ENCODE data around the gene ENTREP3.
"Not testable (repeated sequence)": the region's sequence is repeated elsewhere in the genome, so short reads cannot be mapped to it uniquely, and the experiment has no call there.

ENTREP3 gene

DNA sequence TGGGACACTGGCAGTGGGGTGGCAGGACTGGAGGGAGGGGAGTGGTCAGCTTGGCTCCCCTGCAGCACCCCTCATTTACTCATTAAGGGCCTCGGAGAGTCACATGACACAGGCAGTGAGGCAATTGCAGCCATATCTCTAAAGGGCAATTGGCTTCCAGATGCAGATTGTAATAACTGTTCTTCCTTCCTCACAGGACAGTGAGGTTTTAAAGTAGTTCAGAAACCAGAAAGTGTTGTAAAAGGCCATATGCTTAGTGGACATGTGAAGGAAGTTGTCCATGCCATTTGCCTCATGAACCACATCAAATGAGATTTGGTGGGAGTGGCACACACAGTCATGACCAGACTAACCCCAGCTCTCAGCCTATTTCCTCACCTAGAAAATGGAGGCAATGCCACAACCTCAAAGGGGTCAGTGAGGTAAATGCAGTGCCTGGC, 35.7 kb downstream of the ENTREP3 start:
- DNase-seq: no peak

DNA sequence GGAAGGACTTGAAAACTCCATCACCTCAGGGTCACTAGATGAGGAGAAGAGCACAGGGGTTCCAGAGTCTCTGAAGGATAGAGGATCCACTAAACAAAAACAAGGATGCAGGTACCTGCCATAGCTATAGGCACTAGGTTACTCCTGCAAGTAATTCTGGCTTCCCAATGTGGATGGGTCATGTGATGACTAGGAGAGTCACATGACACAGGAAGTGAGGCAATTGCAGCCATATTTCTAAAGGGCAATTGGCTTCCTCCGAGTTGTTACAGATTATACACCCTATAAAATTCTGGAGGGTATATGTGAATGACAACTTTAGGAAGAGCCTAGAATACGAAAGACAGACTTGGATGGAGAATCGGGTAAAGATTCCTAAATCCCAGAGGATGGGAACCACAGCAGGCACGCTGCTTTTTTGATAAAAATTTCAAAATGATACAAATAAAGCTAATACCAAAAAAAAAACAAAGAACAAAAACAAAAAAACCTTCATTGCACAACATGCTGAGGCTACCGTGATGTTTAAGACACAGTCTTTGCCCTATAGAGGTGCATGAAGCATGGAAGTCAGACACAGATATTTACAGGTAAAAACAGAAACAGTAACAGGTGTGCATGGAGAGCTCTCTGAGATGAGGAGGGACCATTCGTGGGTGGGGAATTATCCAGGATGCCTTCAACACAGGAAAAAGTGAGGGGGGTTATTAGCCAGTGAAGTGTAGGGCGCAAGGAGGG, 36.3 kb downstream of the ENTREP3 start:
- peak; percentile 62 for DNase-seq

DNA sequence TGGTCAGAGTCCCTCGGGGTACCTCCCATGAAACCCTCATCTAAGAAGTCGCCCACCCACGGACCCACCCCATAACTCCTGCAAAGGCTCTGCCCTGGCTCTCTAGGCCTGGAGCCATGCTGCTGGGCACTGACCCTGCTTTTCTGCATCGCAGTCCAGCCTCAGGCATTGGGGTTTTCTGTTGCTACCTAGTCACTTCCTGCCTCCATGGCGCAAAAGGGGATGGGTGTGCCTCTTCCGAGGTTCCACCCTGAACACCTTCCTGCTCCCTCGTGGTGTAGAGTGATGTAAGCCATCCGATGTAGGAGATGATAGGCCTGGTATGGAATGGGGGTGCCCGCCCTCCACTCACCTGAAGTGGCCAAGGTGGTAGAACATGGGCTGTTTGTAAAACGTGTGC, 40.6 kb downstream of the ENTREP3 start:
- DNase-seq: not testable (repeated sequence)

DNA sequence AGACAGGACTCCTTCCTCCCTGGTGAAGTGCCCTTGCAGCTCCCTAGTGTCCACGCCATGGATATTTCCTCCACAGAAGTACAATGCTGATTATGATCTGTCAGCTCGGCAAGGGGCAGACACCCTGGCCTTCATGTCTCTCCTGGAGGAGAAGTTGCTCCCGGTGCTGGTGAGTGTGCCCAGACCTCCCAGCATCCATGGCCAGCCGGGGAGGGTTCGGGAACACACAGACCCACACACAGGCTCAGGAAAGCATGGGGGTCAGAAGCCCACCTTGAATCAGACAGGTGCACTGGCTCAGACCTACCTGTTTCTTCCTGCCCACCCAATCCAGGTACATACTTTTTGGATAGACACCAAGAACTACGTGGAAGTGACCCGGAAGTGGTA, 43.2 kb downstream of the ENTREP3 start:
- not testable (repeated sequence) for DNase-seq

DNA sequence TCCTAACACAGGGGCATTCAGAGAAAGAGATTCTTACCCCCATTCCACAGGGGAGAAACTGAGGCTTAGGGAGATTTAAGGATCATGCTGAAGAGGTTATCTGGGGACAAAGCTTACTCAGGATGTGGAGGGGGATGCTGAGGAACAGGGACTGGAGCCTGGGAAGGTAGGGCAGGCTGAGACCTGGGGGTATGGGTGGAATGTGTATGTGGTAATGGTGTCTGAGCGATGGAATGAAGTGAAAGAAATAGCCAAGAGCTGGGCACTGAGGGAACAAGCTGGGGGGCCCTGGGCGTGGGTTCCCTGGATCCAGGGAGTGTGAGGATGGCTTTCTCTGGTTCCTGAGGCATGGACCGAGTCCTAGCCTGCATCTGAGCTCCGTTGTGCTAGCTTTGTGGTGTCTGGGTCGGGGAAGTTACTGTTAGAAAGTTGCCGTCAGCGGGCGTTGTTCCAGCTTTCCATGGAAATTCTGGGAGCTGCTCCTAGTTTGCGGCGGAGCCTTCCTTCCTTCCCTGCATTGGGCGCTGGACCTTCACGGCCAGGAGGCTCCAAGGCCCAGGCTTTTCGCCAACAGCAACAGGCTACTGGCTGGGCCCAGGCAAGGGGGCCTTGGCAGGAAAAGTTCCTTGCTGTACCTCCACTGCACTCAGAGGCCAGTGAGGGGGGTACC, 43.8 kb downstream of the ENTREP3 start:
- not testable (repeated sequence) for DNase-seq

DNA sequence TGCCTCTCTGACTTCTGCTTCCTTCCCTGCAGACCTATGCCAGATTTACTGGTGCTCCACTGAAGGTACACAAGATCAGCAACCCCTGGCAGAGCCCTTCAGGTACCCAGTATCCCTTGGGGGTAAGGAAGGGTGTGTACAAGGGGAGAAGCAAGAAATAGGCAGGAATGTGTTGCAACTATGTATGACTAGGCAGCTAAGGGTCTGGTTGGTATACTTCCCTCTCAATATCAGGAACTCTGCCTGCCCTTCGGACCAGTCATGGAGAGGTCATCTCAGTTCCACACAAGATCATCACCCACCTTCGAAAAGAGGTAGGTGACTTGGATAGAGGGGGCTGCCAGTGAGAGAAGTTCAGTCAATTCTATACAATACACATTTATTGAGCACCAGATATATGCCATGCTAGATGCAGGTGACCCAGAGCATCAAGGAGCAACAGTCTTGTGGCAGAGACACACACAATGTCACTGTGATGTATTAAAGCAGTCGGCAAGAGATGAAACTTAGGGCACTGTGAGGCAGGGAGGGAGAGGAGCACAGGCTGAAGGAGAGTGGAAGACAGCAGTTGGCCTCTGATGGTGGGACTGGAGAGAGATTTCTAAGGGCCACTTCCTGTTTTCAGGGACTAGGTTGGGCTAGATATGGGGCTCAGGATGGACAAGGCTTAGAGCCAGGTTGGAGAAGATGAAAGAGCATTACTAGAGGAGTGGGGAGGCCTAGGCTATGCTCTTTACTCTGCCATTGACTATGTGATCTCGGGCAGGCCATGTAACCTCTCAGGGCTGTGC, 44.8 kb downstream of the ENTREP3 start:
- no peak for DNase-seq

DNA sequence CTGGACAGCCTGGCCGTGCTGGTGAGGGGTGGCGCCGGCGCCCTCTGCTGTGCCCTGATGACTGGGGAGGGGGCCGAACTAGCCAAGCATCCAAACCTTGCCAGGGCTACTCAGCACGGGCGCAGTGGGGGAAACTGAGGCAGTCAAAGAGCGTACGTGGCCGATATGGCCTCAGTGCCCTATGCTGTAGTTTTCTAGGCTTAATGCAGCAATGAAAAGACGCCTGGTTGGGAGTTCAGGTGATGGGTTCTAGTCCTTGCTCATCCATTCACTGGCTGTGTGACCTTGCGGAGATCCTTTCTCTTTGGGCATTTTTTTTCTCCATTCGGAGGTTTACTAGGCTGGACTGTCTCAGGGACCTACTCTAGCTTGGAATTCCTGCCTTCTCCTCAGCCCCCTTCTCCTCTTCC, 46.0 kb downstream of the ENTREP3 start:
- DNase-seq: no peak

DNA sequence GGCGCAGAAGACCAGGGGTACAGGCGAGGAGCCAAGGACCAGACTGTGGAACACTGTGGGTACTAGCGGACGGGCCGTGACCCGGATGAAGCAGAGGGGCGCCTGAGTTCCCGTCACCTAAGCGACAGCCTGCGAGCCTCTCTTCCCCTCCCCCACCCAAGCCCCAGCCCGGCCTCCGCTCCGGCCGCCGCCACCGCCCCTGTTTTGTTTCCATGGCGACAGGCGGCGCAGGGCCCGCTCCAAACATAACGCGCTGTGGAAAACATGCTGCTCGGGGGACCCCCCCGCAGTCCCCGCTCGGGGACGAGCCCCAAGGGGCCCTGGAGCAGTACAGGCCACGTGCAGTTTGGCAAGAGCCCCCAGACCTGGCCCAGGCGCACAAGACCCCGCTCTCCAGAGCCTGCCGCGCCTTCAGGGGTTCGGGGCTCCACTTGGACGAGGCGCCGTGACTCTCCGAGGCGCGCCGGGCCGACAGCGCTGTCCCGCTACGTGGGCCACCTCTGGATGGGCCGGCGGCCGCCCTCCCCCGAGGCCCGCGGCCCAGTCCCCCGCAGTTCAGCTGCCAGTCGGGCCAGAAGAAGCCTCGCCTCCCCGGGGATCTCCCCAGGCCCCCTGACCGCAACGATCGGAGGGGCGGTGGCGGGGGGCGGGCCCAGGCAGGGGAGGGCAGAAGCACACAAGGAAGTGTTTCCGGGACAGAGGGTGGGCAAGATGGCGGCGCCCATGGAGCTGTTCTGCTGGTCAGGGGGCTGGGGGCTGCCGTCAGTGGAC, 46.6 kb downstream of the ENTREP3 start, which contains the start of gene MTX1:
MTX1 (plus strand) TSS at position 155 of the 771 bp plus-strand sequence; CDS start at position 265, 110 bp downstream.
- DNase-seq: peak; percentile 73

DNA sequence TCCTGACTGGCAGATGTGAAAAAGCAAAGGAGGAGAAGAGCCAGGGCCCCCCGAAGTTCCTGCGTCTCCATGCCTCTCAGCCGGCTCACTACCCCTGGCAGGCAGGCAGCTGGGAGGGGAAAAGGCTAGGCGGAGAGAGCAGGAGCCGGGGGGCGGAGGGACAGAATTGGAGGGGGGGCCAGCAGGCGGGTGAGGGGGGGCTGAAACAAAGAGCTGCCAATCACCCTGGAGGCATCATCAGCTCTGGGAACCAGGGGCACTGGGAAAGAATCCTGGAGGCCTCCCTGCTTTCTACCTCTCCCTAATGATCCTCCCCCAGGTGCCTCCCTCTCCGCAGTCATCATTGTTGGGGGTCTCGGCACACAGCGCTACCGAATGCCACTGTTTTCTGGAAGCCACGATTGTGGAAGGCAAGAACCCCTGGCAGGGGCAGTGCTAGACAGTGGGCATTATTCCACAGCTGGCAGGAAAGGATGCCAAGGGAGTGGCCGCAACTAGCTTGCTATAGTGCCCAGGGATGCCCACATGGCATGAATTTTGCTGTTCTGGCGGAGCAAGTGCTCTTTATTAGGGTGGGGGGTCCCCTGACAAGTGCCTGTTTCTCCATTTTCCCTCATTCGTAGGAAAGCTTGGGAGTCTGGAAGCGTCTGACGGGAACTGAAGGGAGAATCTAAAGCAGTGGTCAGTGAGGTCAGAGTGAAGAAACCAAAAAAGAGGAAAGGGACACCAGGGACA, 47.3 kb downstream of the ENTREP3 start, which contains the start of gene THBS3:
THBS3 (minus strand) TSS at position 92 of the 735 bp plus-strand sequence; CDS start at position 71, 21 bp downstream.
- no peak for DNase-seq

DNA sequence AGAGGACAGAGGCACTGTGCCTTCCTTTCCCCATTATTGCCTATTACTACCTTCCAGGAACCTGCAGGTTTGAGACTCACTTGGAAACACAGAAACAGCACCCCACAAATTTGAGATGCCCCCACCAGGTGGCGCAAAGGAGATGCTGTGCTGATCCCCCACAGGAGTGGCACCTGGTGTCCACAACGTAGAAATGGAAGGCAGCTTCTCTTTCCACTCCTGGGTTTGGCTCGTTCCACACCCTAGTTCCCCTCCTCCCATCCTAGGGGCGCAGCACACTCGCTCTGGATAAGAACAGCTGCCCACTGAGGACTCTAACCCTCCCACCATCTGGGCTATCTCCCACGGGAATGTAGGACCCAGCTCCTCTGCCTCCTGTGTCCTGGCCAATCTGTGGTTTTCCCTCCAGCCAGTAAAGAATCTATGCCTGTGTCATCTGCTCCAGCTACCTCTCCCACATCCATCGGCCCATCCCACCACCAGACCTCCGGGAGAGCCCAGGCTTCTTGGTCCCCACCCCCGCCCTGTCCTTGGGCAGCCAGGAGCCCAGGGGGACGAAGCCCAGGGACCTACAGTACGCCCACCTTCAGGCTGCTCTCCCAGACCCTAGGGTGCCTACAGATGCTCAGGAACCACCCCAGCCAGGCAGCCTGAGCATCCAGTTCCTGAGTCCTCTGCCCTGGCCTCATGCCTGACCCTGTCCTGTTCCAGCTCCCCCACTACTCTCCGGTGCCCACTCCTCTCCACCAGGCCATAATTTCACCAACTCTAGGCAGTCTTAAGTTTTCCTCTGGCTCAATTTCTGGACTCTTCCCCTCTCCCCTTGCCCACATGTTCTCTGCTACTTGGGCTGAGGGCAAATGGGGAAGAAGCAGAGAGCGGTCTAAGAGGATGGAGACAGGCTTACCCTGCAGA, 48.1 kb downstream of the ENTREP3 start:
- DNase-seq: peak; percentile 69

DNA sequence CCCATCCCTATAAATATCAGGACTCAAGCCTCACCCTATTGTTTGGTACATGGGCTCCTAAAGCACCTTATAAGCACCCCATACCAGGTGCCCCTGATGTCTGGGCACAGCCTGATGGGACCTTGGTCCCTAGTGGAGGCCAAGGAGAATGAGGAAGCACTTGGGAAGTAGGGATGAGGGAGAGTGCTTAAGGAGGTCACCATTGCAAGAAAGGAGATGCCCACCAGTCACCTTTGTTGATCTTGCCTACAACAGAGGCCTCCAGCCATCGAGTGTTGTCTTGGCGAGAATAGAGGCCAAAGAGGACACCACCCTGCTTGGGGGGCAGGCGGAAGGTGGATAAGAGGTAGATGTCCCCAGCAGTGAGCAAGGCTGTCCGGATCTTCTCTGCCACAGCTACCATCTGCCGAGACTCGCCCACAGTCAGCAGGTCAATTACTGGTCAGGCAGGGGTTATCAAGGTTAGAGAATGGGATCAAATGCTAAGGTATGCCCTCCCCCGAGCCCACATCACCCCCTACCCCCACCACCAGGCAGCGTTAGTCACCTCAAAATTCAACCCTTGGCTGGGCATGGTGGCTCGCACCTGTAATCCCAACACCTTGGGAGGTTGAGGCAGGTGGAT, 49.2 kb downstream of the ENTREP3 start:
- DNase-seq: no peak

DNA sequence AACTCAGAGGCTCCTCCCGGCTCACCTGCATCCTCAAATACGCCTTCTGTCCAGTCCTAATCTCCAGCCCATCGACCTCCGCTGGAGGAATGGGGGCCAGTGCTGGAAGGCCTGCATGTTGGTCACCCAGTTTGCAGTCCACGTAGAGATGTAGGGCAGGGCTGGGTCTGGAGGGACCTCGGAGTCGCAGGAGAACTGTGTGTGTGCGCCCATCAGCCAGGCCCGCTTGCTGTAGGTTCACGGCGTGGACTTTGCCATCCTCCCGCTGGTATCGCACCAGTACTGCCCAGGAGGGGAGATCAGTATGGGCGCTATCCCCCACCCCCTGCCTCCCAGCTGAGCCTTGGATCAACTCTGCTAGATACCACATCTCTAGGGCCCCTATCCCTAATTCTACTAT, 50.2 kb downstream of the ENTREP3 start:
- DNase-seq: no peak

DNA sequence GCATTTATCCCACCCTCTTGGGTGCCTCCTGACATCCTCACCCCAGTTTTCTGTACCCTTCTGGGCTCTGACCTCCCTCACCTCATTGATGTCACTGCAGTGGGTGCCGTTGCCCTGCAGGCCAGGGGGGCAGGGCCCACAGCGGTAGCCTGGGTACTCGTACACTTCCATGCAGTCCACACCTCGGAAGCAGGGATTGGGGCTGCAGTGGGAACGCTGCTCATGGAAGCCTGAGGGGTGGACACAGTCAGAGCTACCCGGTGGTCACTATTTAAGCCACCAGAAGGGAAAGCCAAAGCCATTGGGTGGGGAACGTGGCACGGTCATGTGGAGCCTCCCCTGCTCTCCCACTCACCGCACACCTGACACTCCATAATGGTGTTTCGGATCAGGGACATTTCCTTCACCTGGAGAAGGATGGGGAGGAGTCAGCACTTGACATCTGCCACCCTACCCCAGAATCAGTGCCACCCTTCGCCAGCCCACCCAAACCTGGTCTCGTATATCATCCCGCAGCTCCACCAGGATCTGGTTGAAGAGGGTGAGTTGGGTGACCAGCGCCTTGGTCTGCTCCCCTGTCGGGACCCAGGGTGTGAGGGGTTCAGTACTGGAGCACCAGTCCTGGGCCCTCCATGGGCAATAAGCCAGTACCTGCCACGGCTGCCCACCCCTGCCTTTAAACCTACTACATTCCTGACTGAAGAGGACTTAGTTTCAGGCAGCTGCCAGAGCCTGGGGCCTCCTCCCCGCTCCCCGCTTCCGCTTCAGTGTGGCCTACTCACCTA, 52.4 kb downstream of the ENTREP3 start:
- DNase-seq: no peak

DNA sequence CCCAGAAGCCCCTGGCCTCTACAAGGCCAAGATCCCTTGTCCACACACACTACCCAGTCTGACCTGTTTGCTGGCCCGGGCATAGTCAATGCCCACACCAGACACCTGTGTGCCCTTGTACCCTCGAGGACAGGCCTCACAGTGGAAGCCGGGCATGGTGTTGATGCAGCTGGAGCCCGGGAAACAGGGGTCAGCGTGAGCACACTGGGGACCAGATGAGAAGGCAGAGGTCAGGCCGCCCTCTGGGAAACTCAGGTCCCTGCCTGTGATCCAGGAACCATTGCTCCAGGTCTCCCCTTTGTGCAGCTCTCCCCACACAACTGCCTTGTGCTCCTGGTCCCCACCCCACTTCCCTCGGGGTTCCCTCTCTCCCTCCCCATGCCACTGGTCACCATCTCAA, 53.1 kb downstream of the ENTREP3 start:
- DNase-seq: no peak

DNA sequence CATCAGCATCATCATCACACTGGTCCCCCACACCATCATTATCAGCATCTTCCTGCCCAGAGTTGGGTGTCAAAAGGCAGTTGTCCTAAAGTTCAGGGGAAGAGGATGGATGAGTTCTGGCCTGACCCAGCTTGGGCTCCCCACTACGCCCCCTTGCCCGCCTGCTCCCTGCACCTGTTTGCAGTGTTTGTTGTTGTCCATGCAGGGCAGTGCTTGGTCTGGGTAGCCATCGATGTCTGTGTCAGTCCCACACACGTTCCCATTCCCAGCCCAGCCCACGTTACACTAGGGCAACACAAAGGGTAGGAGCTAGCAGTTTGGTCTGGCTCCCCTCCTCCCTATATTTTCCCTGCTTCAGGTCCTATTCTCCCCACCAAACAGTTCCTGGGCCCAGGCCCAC, 54.4 kb downstream of the ENTREP3 start:
- DNase-seq: no peak

DNA sequence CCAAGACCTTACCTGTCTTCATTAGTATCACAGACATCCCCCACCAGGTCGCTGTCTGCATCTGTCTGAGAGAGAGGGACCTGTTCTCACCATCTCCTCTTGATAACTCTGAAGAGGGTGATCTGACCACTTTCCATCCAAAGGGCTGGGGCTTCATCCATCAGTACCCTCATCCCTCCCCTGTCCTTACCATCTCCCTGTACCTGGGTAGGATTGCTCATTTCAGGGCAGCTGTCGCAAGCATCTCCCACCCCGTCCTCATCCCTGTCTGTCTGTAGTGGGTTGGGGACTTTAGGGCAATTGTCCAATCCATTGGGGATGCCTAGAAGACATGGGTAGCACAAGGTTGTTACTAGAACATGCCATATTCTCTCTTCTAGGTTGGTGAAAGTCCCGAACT, 55.5 kb downstream of the ENTREP3 start:
- no peak for DNase-seq

DNA sequence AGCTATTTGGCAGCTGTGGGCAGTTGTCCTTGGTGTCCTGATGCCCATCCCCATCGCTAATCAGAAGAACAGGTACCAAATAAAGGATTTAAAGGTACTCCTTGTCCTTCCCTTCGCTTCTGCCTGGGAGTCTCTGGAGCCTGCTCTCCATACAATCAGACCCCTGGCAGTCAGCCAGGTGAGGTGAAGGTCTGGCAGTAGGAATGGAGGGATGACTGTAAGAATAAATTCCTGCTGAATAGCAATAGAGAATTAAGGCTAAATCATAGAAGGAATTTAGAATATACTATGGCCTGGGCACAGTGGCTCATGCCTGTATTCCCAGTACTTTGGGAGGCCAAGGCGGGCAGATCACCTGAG, 56.8 kb downstream of the ENTREP3 start:
- no peak for DNase-seq

DNA sequence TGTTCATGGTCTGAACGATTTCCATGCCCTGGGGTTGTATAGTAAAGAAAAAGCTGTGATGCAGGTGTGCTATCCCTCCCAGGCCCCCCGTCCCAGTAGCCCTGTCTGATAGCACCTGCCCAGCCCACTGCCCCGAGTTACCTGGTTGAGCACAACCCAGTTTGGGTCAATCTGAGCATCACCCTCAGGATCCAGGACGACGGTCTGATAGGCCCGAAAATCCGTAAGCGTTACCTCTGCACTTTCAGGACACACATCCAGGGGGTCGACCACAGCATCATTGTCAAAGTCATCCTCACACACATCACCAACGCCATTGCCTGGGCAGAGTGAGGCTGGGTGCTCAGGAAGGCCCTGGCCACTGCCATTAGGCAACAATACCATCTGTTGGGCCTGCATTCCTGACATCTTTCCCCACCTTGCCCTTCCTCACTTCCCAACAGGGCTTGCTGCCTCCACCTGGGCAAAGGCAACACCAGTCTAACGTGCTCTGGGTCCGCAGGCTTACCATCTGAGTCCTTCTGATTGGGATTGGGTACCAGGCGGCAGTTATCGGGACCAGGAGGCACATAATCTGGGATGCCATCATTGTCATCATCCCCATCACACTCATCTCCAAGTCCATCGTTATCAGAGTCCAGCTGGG, 57.3 kb downstream of the ENTREP3 start:
- DNase-seq: no peak

Measured in HCEC 1CT (cell line).